Esophagus squamous epithelium (tissue), 5 donors: Measurements from ENCODE around the gene USF2. TPM values are rescaled to one million over a fixed set of nuclear protein-coding genes. Genes with fewer than 3 reads are reported as not detected.
A peak's percentile ranks its signal among the peaks of the same experiment; 100 is the strongest.
"Not testable (repeated sequence)": the region's sequence is repeated elsewhere in the genome, so short reads cannot be mapped to it uniquely, and the experiment has no call there.

Experiments used
- DNase-seq: peaks from one replicate; lab custom pipeline; 2025; lab: John Stamatoyannopoulos, UW
- H3K27ac ChIP-seq, 4 donors: fragments of 200-600 bp; sonication (generic); one replicate each; pipeline ENCODE4 v1.5.1; 2016 to 2019; ENCODE audit warnings: mild to moderate bottlenecking in 1 of 4
- H3K27me3 ChIP-seq, 4 donors: fragments of 200-600 bp; sonication (generic); 1 replicate in 3 of 4; 2 replicates in 1 of 4; pipeline versions ENCODE4 v1.5.1 to v1.6.0; 2017 to 2021; ENCODE audit warnings: antibody characterized with exemption in 1 of 4
- H3K36me3 ChIP-seq, 3 donors: fragments of 200-600 bp; sonication (generic); one replicate each; pipeline ENCODE4 v1.5.1; 2016 to 2019
- H3K4me1 ChIP-seq, 3 donors: fragments of 200-600 bp; sonication (generic); one replicate each; pipeline ENCODE4 v1.5.1; 2017 to 2019
- H3K4me3 ChIP-seq, 4 donors: fragments of 200-600 bp; sonication (generic); 1 replicate in 3 of 4; 2 replicates in 1 of 4; pipeline ENCODE4 v1.5.1; 2016 to 2019; ENCODE audit warnings: mild to moderate bottlenecking in 2 of 4, moderate library complexity in 1 of 4
- H3K9me3 ChIP-seq, 3 donors: fragments of 200-600 bp; sonication (generic); one replicate each; pipeline ENCODE4 v1.5.1; 2016 to 2019
- CTCF ChIP-seq, 6 experiments: fragments of 450-650 bp in 4 of 6; fragments of 200-600 bp in 2 of 6; sonication (generic) in 2 of 6; IDR thresholded peaks; one replicate each; pipeline ENCODE4 v1.5.1; 2016 to 2019; ENCODE audit warnings: antibody characterized with exemption in 6 of 6, mild to moderate bottlenecking in 4 of 6, moderate library complexity in 4 of 6
- POLR2A ChIP-seq, 4 donors: fragments of 450-650 bp; IDR thresholded peaks; one replicate each; pipeline ENCODE4 v1.6.1; 2017; ENCODE audit warnings: antibody characterized with exemption in 4 of 4, mild to moderate bottlenecking in 4 of 4, moderate library complexity in 3 of 4
- WGBS, 2 donors: methylation state at CpG; one replicate each; pipeline ENCODE4 v1.1.5; 2018; 5-methylcytosine and 5-hydroxymethylcytosine counted together
- intact Hi-C: fragments of 100-400 bp; cut with DNase I; formaldehyde crosslinking; loops from one replicate; pipeline ENCODE4 v1.15.0; 2022
- total RNA-seq, 4 donors: library from RNA; depleted of rRNA; stranded (reverse); fragments of >200 nt; gene quantifications; one replicate each; pipeline ENCODE4 v1.1.0, GENCODE V29; 2016
- donor health status: DM: yes; HTN: yes; CAD: no.

USF2 gene
- total RNA-seq, 4 donors from 2014 or later = 56.1 to 79.7 (median 59.0) TPM

- H3K27me3 ChIP-seq = peaks cover 0 to 15% (median 0%) of the 10 kb centered on the region in 4 donors
- 70 to 75% methylated on average over 6 of the region's 6 CpGs for WGBS, 2 donors
- intact Hi-C loops = no loop called here
- no peaks in the 10 kb centered on the region for H3K4me1 ChIP-seq
- H3K9me3 ChIP-seq = peaks cover 0 to 10% (median 3%) of the 10 kb centered on the region in 3 donors
- H3K36me3 ChIP-seq = no peaks in the 10 kb centered on the region
- H3K4me3 ChIP-seq = no peak overlapping the region
- no peak for DNase-seq
- no peak overlapping the region for H3K27ac ChIP-seq
- peak in 1 of 6 experiments; percentile 17 for TF ChIP-seq CTCF (IDR thresholded peaks at IDR 0.05)
- TF ChIP-seq POLR2A (IDR thresholded peaks at IDR 0.05) = no peak
Observed at GRCh38 chr19:35236638-35237400, 31.9 kb upstream of the USF2 start.

GRCh38 chr19:35239597-35239996 is 29.2 kb upstream of the USF2 start:
- DNase-seq, H3K4me1 ChIP-seq, intact Hi-C loops, H3K36me3 ChIP-seq, H3K4me3 ChIP-seq, H3K9me3 ChIP-seq: not testable (repeated sequence)
- Histone ChIP-seq H3K27ac (peak overlapping the region in 1 of 4 donors; percentile 62), H3K27me3 (peaks cover 0 to 21% (median 0%) of the 10 kb centered on the region in 4 donors)
- 87 to 100% methylated on average over 1 of the region's 1 CpG for WGBS, 2 donors

GRCh38 chr19:35240327-35240726 is 28.4 kb upstream of the USF2 start:
- intact Hi-C loops = no loop called here
- 60 to 75% methylated on average over 1 of the region's 1 CpG for WGBS, 2 donors
- DNase-seq = no peak
- H3K4me1 ChIP-seq = no peaks in the 10 kb centered on the region
- TF ChIP-seq POLR2A (IDR thresholded peaks at IDR 0.05) (peak in 1 of 4 donors; percentile 55), CTCF (IDR thresholded peaks at IDR 0.05) (no peak)
- peak overlapping the region in 3 of 4 donors; percentile 1 to 62 (median 29) for H3K27ac ChIP-seq
- H3K9me3 ChIP-seq = peaks cover 0 to 10% (median 0%) of the 10 kb centered on the region in 3 donors
- H3K36me3 ChIP-seq = no peaks in the 10 kb centered on the region
- H3K4me3 ChIP-seq = no peak overlapping the region
- H3K27me3 ChIP-seq = peaks cover 0 to 21% (median 0%) of the 10 kb centered on the region in 4 donors

- Histone ChIP-seq H3K9me3 (peaks cover 0 to 10% (median 0%) of the 10 kb centered on the region in 3 donors), H3K4me1 (no peaks in the 10 kb centered on the region), H3K36me3 (no peaks in the 10 kb centered on the region), H3K27ac (no peak overlapping the region), H3K4me3 (no peak overlapping the region), H3K27me3 (peaks cover 0 to 28% (median 0%) of the 10 kb centered on the region in 4 donors)
- no peak for TF ChIP-seq CTCF (IDR thresholded peaks at IDR 0.05)
- 75 to 85% methylated on average over 1 of the region's 1 CpG for WGBS, 2 donors
- intact Hi-C loops = no loop called here
- no peak for DNase-seq
Observed at GRCh38 chr19:35241417-35241816, 27.3 kb upstream of the USF2 start.

GRCh38 chr19:35246466-35247092 is 22.2 kb upstream of the USF2 start:
- Histone ChIP-seq H3K4me1 (peaks cover 0 to 37% (median 3%) of the 10 kb centered on the region in 3 donors), H3K9me3 (peaks cover 0 to under 1% (median 0%) of the 10 kb centered on the region in 3 donors), H3K4me3 (no peak overlapping the region), H3K36me3 (peaks cover 0 to 15% (median 0%) of the 10 kb centered on the region in 3 donors), H3K27me3 (peaks cover 0 to 56% (median 0%) of the 10 kb centered on the region in 4 donors), H3K27ac (peak overlapping the region in 1 of 4 donors; percentile 96)
- TF ChIP-seq POLR2A (IDR thresholded peaks at IDR 0.05) (no peak), CTCF (IDR thresholded peaks at IDR 0.05) (no peak)
- DNase-seq = no peak
- WGBS, 2 donors = 57 to 65% methylated on average over 4 of the region's 4 CpGs
- intact Hi-C loops = no loop called here
